GM18502 (cell line): ENCODE results near the gene TNXB.
"Not testable (repeated sequence)": the region's sequence is repeated elsewhere in the genome, so short reads cannot be mapped to it uniquely, and the experiment has no call there.

ENCODE experiments used
- ATAC-seq: cut with Tn5 transposase; IDR thresholded peaks from one replicate; pipeline ENCODE4 v1.9.1; 2021; ENCODE audit warnings: mild to moderate bottlenecking; ENCODE audit not compliant: unreplicated experiment, poor library complexity

TNXB gene

DNA sequence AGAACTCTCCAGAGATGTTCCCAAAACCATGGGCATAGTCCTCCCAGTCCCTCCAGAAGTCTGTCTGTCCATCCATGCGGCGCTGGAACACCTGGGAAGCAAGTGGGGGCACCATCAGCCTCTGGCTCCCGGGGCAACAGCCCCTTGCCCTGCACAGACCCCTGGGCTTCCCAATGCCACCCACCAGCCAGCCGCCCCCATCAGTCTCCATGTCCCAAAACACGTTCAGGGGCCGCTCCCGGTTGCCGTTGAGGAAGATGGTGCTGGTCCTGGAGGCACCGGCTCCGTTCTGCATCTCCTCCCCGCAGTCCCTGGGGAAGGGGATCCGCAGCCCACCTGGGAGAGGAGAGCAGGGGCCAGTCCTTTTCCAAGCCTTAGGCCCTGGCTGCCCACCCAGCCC lies 99.6 kb downstream of the TNXB start:
- not testable (repeated sequence) for ATAC-seq

- not testable (repeated sequence) for ATAC-seq
These were observed 100.5 kb downstream of the TNXB start for GRCh38 chr6:32008616-32009015.

GRCh38 chr6:32008037-32008436 lies 101.1 kb downstream of the TNXB start:
- ATAC-seq, result not testable (repeated sequence)

DNA sequence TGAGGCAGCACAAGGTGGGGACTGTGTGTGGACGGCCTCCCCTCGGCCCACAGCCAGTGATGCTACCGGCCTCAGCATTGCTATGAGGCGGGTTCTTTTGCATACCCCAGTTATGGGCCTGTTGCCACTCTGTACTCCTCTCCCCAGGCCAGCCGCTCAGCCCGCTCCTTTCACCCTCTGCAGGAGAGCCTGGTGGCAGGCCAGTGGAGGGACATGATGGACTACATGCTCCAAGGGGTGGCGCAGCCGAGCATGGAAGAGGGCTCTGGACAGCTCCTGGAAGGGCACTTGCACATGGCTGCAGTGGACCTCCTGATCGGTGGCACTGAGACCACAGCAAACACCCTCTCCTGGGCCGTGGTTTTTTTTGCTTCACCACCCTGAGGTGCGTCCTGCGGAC lies 102.1 kb downstream of the TNXB start:
- ATAC-seq, result not testable (repeated sequence)

DNA sequence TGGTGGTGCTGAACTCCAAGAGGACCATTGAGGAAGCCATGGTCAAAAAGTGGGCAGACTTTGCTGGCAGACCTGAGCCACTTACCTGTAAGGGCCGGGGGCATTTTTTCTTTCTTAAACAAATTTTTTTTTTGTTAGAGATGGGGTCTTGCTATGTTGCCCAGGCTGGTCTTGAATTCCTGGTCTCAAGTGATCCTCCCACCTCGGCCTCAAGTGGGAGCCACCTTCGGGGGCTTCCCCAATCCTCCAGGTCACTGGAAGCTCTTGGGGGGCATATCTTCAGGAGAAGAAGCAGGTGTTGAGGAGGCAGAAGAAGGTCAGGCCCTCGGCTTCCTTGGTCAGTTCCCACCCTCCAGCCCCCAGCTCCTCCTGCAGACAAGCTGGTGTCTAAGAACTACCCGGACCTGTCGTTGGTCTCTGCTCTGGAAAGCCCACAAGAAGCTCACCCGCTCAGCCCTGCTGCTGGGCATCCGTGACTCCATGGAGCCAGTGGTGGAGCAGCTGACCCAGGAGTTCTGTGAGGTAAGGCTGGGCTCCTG lies 103.1 kb downstream of the TNXB start:
- not testable (repeated sequence) for ATAC-seq

DNA sequence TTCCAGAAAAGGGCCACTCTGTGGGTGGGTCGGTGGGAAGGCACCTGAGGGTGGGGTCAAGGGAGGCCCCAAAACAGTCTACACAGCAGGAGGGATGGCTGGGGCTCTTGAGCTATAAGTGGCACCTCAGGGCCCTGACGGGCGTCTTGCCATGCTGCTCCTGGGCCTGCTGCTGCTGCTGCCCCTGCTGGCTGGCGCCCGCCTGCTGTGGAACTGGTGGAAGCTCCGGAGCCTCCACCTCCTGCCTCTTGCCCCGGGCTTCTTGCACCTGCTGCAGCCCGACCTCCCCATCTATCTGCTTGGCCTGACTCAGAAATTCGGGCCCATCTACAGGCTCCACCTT lies 103.6 kb downstream of the TNXB start:
- not testable (repeated sequence) for ATAC-seq

DNA sequence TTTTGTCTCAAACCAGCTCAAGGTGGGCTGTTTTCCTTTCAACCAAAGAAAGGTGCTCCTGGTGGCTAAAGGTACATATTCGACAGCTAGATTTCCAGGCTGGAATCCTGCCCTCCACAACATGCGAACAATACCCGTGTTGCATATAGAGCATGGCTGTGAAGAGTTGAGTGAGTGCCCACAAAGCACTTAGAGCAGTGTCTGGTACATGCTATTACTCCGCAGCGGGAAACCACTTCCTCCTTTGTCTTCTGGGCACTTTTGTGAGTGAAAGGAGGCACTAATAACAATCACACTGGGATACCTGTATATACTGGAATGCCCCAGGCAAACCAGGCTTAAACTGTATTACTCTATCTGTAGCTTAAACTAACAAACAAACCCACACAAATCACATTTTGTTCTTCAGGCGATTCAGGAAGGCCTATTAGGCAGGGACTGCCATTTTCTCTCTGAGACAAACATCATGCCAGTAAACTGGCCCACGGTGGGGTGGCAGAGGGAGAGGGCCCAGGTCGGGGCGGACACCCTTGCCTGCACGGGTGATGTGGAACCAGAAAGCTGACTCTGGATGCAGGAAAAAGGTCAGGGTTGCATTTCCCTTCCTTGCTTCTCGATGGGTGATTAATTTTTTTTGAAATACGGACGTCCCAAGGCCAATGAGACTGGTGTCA lies 104.1 kb downstream of the TNXB start:
- not testable (repeated sequence) for ATAC-seq

DNA sequence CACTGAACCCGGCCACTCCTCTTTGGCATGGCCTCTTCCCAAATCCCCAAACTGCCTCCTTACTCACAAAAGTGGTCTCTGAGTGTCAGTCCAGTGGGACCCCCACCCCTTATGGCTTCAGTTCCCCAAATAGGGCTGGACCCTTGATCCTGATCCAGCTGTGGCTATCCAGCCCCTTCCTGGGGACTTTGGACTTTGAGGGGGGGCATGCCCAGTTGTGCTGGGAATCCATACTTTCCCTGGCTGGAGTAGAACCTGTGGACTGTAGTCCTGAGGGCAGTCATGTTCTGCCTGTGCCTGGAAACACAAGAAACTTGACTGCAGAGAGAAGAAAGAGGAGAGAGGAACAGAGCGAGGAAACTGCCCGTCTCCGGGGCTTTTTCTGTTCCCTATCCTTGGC lies 104.7 kb downstream of the TNXB start:
- not testable (repeated sequence) for ATAC-seq

- not testable (repeated sequence) for ATAC-seq
These were observed 105.8 kb downstream of the TNXB start for GRCh38 chr6:32003301-32003700.

DNA sequence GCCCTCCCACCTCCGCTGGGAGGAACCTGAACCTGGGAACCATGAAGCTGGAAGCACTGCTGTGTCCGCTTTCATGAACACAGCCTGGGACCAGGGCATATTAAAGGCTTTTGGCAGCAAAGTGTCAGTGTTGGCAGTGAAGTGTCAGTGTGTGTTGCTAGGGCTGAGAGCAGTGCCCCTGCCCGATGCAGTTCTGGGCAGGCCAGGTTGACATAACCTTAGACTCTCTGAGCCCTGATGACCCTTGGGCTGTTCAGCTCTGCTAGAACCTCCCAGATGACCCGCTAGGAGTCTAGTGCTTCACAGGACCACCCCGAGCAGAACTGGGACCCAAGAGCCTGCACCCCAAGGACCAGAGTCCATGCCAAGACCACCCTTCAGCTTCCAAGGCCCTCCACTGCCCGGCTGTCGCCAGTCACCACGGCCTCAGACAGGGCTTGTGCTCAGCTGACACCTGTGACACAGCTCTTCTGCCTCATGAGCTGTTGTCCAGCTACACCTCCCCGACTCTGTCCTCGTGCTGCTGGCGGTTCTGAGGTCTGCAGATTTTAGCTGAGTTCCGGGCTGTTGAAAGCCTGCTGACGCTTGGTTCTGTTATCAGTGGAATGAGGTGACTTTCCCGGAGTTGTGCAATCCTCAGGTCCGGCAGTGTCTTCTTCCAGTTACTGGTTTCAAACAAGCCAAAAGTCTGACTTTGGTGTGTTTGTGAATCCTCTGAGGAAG lies 106.4 kb downstream of the TNXB start:
- ATAC-seq, result not testable (repeated sequence)

DNA sequence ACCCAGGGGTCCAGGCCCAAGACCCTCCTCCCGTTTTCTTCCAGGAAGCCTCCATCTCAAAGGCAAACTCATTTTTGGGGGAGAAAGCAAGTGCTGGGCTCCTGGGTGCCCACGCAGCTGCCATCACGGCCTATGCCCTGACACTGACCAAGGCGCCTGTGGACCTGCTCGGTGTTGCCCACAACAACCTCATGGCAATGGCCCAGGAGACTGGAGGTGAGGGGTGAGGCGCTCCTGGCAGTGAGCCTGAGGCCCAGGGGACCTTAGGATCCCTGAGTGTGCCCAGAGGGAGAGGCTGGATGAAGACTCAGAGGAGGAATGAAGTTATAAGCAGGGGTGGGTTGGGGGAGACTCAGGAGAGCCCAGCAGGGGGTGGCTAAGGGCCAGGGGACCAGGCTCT lies 112.8 kb downstream of the TNXB start:
- ATAC-seq, result not testable (repeated sequence)

GRCh38 chr6:31994421-31994820 lies 114.7 kb downstream of the TNXB start:
- ATAC-seq, result not testable (repeated sequence)
